ENCODE results near the gene CACNA1C. TPM values are rescaled to one million over a fixed set of nuclear protein-coding genes. Genes with fewer than 3 reads are reported as not detected.

CACNA1C gene
- total RNA-seq, 6 donors from 2014 or later: 5.2 to 45.1 (median 8.8) TPM

- Histone ChIP-seq H3K4me1 (no peaks in the 10 kb centered on the region), H3K9me3 (no peaks in the 10 kb centered on the region), H3K27me3 (no peaks in the 10 kb centered on the region), H3K27ac (no peak overlapping the region), H3K4me3 (no peak overlapping the region), H3K36me3 (no peaks in the 10 kb centered on the region)
- 84 to 85% methylated on average over 6 of the region's 6 CpGs for WGBS, 2 donors
- ATAC-seq (ENCODE audit: low FRiP score in 2 of 2): no peak
- DNase-seq: no peak
- TF ChIP-seq CTCF (IDR thresholded peaks at IDR 0.05): no peak
- TF ChIP-seq POLR2A (IDR thresholded peaks at IDR 0.05): no peak
- TF ChIP-seq EP300 (IDR thresholded peaks at IDR 0.05): no peak
- no peak for TF ChIP-seq POLR2AphosphoS5 (IDR thresholded peaks at IDR 0.05)
These were observed 319.4 kb downstream of the CACNA1C start for GRCh38 chr12:2372178-2372577.

GRCh38 chr12:2372735-2373134 is 319.9 kb downstream of the CACNA1C start:
- ATAC-seq (ENCODE audit: low FRiP score in 2 of 2): no peak
- no peaks in the 10 kb centered on the region for H3K27me3 ChIP-seq
- 82 to 84% methylated on average over 7 to 12 of the region's 12 CpGs for WGBS, 2 donors
- TF ChIP-seq EP300 (IDR thresholded peaks at IDR 0.05): no peak
- no peak for TF ChIP-seq POLR2A (IDR thresholded peaks at IDR 0.05)
- no peak for TF ChIP-seq POLR2AphosphoS5 (IDR thresholded peaks at IDR 0.05)
- no peak for TF ChIP-seq CTCF (IDR thresholded peaks at IDR 0.05)
- H3K9me3 ChIP-seq: no peaks in the 10 kb centered on the region
- H3K4me3 ChIP-seq: no peak overlapping the region
- no peaks in the 10 kb centered on the region for H3K4me1 ChIP-seq
- DNase-seq: peak in 1 of 2 donors; percentile 33
- no peaks in the 10 kb centered on the region for H3K36me3 ChIP-seq
- no peak overlapping the region for H3K27ac ChIP-seq

GRCh38 chr12:2373307-2373706 is 320.5 kb downstream of the CACNA1C start:
- no peaks in the 10 kb centered on the region for H3K9me3 ChIP-seq
- 82 to 87% methylated on average over 8 of the region's 8 CpGs for WGBS, 2 donors
- no peak for DNase-seq
- no peak for TF ChIP-seq POLR2AphosphoS5 (IDR thresholded peaks at IDR 0.05)
- no peak for TF ChIP-seq POLR2A (IDR thresholded peaks at IDR 0.05)
- TF ChIP-seq CTCF (IDR thresholded peaks at IDR 0.05): no peak
- no peak for TF ChIP-seq EP300 (IDR thresholded peaks at IDR 0.05)
- no peak overlapping the region for H3K27ac ChIP-seq
- no peaks in the 10 kb centered on the region for H3K27me3 ChIP-seq
- H3K4me1 ChIP-seq: no peaks in the 10 kb centered on the region
- no peak overlapping the region for H3K4me3 ChIP-seq
- peak in 1 of 2 donors; percentile 47 for ATAC-seq (ENCODE audit: low FRiP score in 2 of 2)
- H3K36me3 ChIP-seq: no peaks in the 10 kb centered on the region

- H3K4me3 ChIP-seq: no peak overlapping the region
- no peaks in the 10 kb centered on the region for H3K9me3 ChIP-seq
These were observed 321.5 kb downstream of the CACNA1C start for GRCh38 chr12:2374092-2374906.

More at GRCh38 chr12:2374092-2374906, 321.5 kb downstream of the CACNA1C start:
- DNase-seq: no peak
- no peak for ATAC-seq (ENCODE audit: low FRiP score in 2 of 2)
- no peaks in the 10 kb centered on the region for H3K36me3 ChIP-seq
- H3K27me3 ChIP-seq: no peaks in the 10 kb centered on the region
- no peaks in the 10 kb centered on the region for H3K4me1 ChIP-seq
- WGBS, 2 donors: 86 to 94% methylated on average over 10 of the region's 10 CpGs
- H3K27ac ChIP-seq: no peak overlapping the region
- TF ChIP-seq EP300 (IDR thresholded peaks at IDR 0.05) (no peak), POLR2A (IDR thresholded peaks at IDR 0.05) (no peak), CTCF (IDR thresholded peaks at IDR 0.05) (no peak), POLR2AphosphoS5 (IDR thresholded peaks at IDR 0.05) (no peak)

Measured in upper lobe of left lung (tissue), 6 donors.